Astrocyte of the hippocampus (primary cell): ENCODE results near the gene CSTB.

ENCODE experiments used
- DNase-seq: peaks from one replicate; pipeline ENCODE4 v3.0.0; 2011; ENCODE audit warnings: low read depth, low spot score

CSTB gene

GRCh38 chr21:43767984-43768867 lies 7.9 kb downstream of the CSTB start:
- DNase-seq = peak; percentile 82

GRCh38 chr21:43767498-43767983 lies 8.6 kb downstream of the CSTB start:
- DNase-seq = no peak

DNA sequence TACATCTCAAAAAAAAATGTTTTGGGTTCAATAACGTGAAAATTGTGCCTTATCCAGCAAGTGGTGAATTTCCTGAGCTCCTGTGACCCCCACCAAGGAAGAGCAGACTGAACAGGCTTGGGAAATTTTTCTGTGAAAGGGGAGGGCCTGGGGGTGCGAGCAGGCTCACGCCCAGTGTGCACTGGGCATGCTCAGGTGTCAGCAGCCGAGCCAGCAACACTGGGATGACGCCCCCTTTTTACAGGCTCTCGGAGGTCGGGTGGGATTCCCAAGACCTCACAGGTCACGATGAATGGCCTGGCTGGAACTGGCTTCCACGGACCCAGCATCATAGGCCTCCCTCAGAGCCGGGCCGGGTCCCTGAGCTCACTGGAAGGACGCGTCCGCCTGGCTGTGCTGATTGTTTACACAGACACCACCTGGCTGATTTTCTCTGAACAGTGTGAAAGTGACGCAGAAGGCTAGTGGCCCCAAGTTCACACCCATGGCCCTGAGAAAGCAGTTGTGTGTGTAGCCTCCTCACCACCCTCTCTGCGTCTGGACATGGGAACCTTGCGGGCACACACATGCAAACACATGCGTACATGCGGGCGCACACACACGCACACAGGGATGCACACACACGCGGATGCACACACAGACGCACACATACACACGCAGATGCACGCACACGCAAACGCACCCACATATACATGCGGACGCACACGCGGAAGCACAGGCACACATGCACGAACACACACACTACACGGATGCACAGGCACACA lies 9.2 kb downstream of the CSTB start:
- DNase-seq = no peak

DNA sequence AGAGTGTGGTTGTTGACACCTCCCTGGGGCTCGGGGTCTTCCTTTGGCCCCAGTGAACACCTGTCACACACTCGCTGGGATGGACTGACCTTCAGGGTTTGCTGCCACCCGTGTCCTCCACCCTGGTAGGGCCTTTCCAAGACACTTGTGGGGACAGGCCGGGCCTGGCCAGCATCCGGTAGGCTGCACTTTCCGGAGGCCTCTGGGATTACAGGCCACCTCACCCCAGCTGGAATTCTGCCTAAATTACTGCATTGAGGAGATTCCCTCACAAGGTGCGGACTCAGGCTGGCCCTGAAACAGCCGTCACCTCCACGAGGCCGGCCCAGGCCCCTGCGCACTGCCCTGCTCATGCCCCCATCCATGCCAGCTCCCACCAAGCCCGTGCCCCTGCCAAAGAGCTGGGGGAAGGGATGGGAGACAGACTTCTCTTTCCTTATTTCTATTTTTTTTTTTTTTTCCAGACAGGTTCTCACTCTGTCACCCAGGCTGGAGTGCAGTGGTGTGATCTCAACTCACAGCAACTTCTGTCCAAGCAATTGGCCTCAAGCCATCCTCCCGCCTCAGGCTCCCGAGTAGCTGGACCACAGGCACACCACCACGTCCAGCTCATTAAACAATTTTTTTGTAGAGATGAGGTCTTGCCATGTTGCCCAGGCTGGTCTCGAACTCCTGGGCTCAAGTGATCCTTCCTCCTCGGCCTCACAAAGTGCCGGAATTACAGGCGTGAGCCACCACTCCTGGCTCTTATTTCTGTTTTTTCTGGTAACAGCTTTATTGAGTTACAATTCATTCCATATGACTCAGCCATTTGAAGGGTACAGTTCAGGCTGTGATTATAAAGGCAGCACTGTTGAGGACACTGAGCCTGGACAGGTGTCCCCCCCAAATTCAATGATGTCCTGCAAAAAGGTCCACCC lies 11.3 kb downstream of the CSTB start:
- DNase-seq = peak; percentile 39

DNA sequence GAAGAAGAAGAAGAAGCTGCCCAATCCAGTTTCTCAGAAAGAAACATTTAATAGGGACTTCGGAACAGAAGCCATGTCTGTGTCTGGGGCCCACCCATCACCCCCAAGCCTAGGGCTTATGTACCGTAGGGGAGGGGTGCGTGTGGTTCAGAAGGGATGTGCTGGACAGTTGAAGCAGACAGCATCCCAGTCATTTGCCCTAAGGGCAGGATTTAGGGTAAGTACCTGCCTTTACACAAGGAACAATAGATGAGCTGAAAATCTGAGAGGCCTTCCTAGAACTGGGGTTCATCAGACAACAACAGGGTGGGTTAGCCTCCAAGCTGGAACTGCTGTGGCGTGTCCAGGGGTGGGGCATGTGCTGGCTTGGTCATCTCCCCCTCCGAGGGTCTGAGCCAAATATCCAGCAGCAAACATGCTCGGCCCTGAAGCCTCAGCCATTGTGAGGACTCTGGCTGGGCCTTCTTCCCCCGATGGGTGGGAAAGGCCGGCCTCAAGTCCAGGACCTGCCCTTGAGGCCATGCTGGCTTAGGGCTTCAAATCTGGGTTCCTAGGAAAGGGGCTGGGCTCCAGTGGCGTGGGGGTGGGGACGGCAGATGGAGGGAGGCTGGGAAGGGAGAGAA lies 12.1 kb downstream of the CSTB start:
- DNase-seq = no peak

DNA sequence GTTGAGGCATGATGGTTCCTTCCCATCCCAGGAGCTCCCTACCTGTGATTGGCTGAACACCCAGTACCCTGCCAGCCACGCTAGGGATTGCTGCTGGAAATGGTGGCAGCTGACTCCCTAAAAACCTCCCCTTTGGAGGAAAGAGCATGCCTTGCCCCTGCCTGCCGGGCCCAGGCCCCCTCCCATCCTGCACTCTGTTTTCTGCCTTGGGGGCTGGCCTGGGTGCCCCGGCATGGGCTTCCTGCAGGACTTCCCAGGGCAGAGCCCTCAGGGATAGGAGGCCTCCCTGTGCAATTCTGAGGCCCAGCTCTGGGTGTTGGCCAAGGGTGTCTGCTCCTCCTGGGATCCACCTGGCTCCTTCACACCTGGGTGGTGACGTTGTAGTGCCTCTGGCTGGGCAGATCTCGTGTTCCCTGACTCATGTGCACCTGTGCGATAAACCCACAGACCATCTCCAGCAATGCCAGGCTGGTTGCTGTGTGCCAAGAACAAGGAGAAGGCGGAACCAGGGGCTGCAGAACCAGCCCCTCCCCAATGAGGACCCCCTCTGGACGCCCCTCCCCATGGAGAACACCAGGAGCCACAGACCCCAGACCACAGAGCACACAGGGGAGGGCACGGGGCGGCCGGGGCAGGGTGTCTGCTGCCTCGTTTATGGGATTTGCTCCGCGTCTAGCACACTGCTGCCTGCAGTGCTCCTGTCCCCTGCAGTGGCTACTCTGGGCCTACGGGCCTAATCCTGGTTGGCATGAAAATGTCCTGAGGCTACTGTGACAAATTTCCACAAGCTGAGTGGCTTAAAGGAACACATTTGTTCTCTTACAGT lies 13.6 kb downstream of the CSTB start:
- no peak for DNase-seq

- DNase-seq = no peak
Measured at GRCh38 chr21:43761886-43762285, 14.2 kb downstream of the CSTB start.

DNA sequence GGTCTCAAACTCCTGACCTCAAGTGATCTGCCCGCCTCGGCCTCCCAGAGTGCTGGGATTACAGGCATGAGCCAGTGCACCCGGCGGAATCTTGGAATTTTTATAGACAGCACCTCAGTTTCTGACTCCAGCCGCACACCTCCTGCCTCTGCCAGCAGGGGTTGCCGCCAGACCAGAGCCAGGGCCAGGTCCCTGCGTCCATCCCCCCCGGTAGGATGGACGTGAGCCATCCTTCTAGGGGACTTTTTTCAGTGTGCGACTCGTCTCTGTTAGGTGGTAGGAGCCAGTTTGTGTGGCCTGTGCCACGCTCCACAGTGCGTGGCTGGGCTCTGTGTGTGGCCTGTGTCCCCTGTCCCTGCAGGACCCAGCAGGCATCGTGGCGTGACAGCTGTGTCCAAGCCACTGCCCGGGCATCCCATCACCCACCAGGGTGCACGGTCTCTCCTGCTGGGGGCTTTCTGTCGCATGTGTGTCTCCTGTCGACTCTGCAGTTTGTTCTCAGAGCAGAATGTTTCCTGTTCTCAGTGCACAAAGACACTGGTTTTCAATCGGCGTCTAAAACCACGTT lies 15.6 kb downstream of the CSTB start:
- DNase-seq = no peak

- no peak for DNase-seq
Measured at GRCh38 chr21:43759651-43760050, 16.5 kb downstream of the CSTB start.

DNA sequence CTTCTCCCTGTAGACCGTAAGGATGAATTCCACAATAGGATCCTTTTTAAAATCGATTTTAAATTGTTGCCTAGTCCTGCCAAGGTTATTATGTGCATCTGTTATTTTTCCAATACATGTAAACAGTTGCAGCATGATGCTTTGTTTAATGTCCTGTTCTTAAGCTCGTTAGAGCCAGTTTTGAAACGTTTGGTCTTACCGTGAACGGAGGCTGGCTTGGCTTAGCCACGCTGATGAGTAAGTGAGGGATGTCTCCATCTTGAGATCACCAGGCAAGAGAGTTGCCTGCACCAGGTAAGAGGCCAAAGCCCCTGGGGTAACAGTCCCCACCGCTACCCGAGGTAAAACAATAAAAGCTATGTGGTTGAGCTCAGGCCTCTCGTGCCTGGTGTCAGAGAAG lies 17.3 kb downstream of the CSTB start:
- no peak for DNase-seq

GRCh38 chr21:43758111-43758641 lies 17.9 kb downstream of the CSTB start:
- DNase-seq = peak; percentile 67

DNA sequence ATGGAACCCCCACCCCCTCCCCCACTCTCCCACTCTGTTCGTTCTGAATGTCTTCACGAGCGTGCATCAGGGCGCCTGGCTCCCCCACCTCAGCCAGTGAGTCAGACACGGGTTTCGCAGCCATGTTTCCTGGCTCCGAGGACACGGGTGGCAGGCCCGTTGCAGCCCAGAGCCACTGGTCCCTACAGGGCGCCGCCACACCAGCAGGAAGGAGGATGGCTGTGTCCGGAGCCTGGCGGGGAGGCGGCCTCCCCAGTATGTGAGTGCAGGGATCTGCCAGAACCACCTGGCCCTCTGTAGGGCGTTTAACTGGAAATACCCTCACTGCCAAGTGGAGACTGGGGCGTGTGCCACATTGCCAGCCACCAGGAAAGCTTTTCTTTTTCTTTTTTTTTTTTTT lies 18.5 kb downstream of the CSTB start:
- DNase-seq = no peak

DNA sequence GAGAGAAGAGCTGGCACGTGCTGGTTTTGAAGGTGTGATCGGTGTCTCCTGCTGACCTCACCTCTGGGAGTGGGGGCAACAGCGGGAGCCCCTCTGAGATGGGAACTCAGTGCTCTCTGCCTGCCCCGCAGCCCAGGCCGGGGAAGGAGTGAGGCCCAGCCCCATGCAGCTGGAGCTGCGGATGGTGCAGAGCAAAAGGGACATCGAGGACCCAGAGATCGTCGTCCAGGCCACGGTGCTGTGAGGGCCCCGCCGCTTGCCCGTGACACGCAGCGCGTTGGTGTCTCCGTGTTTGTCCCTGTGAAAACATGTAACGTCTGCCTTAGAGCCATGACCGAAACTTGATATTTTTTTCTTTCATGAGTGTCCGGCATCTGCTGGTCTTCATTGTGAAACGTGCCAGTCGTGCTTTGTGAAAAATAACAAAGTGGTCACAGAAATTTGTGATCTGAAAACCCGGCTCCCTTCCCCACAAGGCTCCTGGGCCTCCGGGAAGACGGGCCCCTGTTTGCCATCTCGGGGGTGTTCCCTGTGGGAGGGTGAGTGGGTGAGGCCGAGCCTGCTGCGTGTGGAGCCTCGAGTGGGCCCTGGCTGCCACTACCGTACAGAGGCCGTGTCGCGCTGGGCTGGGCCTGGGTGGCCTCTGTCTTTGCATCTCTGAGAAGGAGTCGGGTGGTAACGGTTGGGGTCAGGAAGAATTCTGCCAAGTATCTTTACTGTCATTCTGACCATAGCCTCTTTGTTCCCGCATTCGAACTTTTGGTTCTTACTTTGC lies 20.1 kb downstream of the CSTB start:
- no peak for DNase-seq

DNA sequence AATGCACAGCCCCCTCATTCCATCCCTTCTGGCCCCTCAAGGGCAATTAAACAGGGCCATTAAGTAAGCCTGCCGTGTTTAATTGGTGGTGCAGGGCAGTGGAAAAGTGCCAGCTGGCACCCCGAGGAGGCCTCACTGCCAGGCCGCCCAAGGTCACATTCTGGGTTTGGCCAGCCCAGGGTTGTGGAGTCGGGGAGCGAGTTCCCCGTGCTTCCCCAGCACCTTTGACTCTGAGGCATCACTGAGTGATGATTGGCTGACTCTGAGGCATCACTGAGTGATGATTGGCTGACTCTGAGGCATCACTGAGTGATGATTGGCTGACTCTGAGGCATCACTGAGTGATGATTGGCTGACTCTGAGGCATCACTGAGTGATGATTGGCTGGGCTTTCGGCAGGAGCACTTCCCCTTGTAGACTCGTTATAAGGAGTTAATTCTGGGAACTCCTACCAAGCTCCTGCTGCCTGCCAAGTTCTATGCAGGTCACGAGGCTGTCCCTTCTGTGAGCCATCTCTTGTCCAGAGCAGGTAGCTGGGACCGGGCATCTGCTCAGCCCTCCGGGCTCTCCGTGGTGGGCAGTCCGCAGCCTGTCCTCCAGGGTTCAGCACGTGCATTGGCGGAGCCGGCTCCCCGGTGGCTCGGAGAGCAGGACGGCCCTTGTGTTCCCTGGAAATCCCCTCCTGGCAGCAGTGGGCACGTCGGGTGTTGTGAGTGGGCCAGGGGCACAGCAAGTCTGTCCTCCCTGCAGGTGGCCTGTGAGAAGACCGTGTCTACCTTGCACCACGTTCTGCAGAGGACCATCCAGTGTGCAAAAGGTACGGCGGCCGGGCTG lies 20.9 kb downstream of the CSTB start:
- no peak for DNase-seq

- no peak for DNase-seq
Measured at GRCh38 chr21:43753439-43753799, 22.7 kb downstream of the CSTB start.

DNA sequence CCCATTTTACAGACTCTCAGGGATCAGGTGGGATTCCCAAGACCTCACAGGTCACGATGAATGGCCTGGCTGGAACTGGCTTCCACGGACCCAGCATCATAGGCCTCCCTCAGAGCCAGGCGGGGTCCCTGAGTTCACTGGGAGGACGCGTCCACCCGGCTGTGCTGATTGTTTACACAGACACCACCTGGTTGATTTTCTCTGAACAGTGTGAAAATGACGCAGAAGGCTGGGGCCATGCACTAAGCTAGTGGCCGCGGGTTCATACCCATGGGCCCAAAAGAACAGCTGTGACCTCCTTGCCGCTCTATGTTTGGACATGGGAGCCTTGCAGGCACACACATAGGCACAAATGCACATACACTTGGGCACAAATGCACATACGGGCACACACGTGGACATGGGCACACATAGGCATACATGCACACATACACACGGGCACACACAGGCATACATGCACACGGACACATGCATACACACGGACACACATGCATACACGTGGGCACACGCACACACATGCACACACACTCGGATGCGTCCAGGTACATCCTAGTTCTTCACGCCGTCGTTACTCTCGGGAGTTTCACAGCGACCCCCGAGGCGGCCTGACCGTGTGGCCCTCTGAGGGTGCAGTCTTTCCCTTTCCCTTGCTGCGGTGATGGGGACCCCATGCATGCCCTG lies 23.2 kb downstream of the CSTB start:
- DNase-seq = no peak

- DNase-seq = no peak
Measured at GRCh38 chr21:43751955-43752591, 24.0 kb downstream of the CSTB start.
